GM12892 (cell line): ENCODE measurements around the gene CTNNA3.

Experiments used
- POLR2A ChIP-seq: IDR thresholded peaks from 2 replicates; pipeline ENCODE4 v1.6.1; 2011; ENCODE audit warnings: low read depth, low read length, control low read depth
- POLR2AphosphoS5 ChIP-seq: IDR thresholded peaks from 2 replicates; pipeline ENCODE4 v1.6.1; 2011; ENCODE audit warnings: low read depth, low read length, control low read depth

DNA sequence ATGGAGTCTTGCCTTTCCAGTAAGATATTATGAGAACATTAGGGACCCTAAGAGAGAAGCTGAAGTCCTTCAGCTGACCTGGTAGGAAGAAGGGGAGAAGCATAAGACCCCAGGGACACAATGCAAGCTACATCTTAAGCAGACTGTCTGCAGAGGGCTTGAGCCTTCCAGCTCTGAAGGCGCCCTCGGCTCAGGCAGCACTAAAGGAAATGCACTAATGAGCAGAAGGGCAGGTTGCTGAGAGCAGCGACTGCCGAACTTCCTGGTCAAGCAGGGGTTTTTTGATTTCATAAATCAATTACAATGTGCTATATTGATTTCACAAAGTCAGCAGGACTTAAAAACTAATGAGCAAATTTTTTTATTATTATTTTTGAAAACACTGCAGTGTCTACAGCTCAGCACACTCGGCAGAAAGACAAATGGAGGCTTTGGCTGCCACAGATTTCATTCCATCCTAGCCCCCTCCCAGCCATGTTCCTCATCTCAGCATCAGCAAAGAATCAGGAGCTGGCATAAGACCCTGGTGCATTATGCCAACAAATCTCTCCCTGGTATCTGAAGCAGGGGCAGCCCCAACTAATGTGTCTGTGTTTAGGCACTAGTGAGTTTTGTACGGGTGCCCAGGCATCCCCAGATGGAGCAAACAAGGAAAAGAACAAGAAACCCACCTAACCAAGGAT is 713.1 kb downstream of the CTNNA3 start:
- no peak for TF ChIP-seq POLR2AphosphoS5
- no peak for TF ChIP-seq POLR2A
